GM23248 (cell line): ENCODE measurements around the gene ERCC1. TPM values are rescaled to one million over a fixed set of nuclear protein-coding genes. Genes with fewer than 3 reads are reported as not detected.

Experiments
- DNase-seq: peaks from one replicate; pipeline ENCODE4 v3.0.0-alpha.2; 2015
- H2AFZ ChIP-seq: fragments of 200-600 bp; sonication (generic); 2 replicates; pipeline ENCODE4 v1.6.1; 2016; ENCODE audit warnings: antibody characterized with exemption
- H3F3A ChIP-seq: fragments of 200-600 bp; sonication (generic); 2 replicates; pipeline ENCODE4 v1.6.1; 2016; ENCODE audit warnings: mild to moderate bottlenecking, antibody characterized with exemption, mixed run types; ENCODE audit not compliant: insufficient read depth
- H3K27ac ChIP-seq: fragments of 200-600 bp; sonication (generic); 2 replicates; pipeline ENCODE4 v1.5.1; 2016; ENCODE audit warnings: mild to moderate bottlenecking
- H3K27me3 ChIP-seq: fragments of 200-600 bp; sonication (generic); replicated peaks from 2 replicates; pipeline ENCODE4 v1.6.1; 2016; ENCODE audit warnings: mild to moderate bottlenecking; ENCODE audit not compliant: insufficient read depth
- H3K36me3 ChIP-seq: fragments of 200-600 bp; sonication (generic); 2 replicates; pipeline ENCODE4 v1.6.1; 2016; ENCODE audit warnings: low read depth, mild to moderate bottlenecking
- H3K4me1 ChIP-seq: fragments of 200-600 bp; sonication (generic); 2 replicates; pipeline ENCODE4 v1.6.1; 2016; ENCODE audit warnings: mild to moderate bottlenecking; ENCODE audit not compliant: insufficient read depth
- H3K4me2 ChIP-seq: fragments of 200-600 bp; sonication (generic); one replicate; pipeline ENCODE4 v1.6.1; 2016; ENCODE audit warnings: mild to moderate bottlenecking; ENCODE audit not compliant: unreplicated experiment
- H3K4me3 ChIP-seq: fragments of 200-600 bp; sonication (generic); 2 replicates; pipeline ENCODE4 v1.5.1; 2016; ENCODE audit warnings: mild to moderate bottlenecking
- H3K79me2 ChIP-seq: fragments of 200-600 bp; sonication (generic); 2 replicates; pipeline ENCODE4 v1.6.1; 2016; ENCODE audit warnings: mild to moderate bottlenecking; ENCODE audit not compliant: insufficient read depth
- H3K9ac ChIP-seq: fragments of 200-600 bp; sonication (generic); 2 replicates; pipeline ENCODE4 v1.6.1; 2016; ENCODE audit warnings: mild to moderate bottlenecking
- H3K9me2 ChIP-seq: fragments of 200-600 bp; sonication (generic); 2 replicates; pipeline ENCODE4 v1.6.1; 2016; ENCODE audit warnings: mixed run types, mild to moderate bottlenecking, moderate library complexity; ENCODE audit not compliant: insufficient read depth
- H3K9me3 ChIP-seq: fragments of 200-600 bp; sonication (generic); one replicate; pipeline ENCODE4 v1.6.1; 2017; ENCODE audit warnings: low read depth
- H4K20me1 ChIP-seq: fragments of 200-600 bp; sonication (generic); 2 replicates; pipeline ENCODE4 v1.6.0; 2016; ENCODE audit not compliant: insufficient read depth
- EZH2 ChIP-seq: fragments of 200-600 bp; sonication (generic); IDR thresholded peaks from 2 replicates; pipeline ENCODE4 v1.6.1; 2018; ENCODE audit warnings: antibody characterized with exemption, mild to moderate bottlenecking; ENCODE audit not compliant: insufficient read depth, poor library complexity, severe bottlenecking
- EZH2phosphoT487 ChIP-seq: fragments of 200-600 bp; sonication (generic); IDR thresholded peaks from 2 replicates; pipeline ENCODE4 v1.6.1; 2018; ENCODE audit warnings: antibody characterized with exemption, moderate library complexity, mild to moderate bottlenecking, low read depth; ENCODE audit not compliant: insufficient read depth
- WGBS, 2 experiments: methylation state at CpG; one replicate each; pipeline ENCODE4 v1.1.6; 2015 to 2017; ENCODE audit warnings: low lambda C conversion rate in 2 of 2, low coverage in 1 of 2; ENCODE audit errors: missing lambda C conversion rate in 2 of 2; 5-methylcytosine and 5-hydroxymethylcytosine counted together
- in situ Hi-C: fragments of 300-500 bp; cut with MboI; formaldehyde crosslinking; loops from 2 replicates; pipeline ENCODE4 v1.15.0; 2020
- polyA plus RNA-seq: library from polyadenylated mRNA; unstranded; fragments of >200 nt; fragmentation: Nextera tagmentation; extraction: Ambion mirVana; gene quantifications from 2 replicates; pipeline ENCODE4 v1.2.1, GENCODE V29; 2016
- total RNA-seq: library from RNA; depleted of rRNA; stranded (reverse); fragments of >200 nt; shearing (Covaris generic); gene quantifications from 2 replicates; pipeline ENCODE4 v1.2.3, GENCODE V29; 2014

The ERCC1 gene
- total and polyA plus RNA-seq, 2 experiments from 2014 or later = 79.8 to 89.0 TPM

DNA sequence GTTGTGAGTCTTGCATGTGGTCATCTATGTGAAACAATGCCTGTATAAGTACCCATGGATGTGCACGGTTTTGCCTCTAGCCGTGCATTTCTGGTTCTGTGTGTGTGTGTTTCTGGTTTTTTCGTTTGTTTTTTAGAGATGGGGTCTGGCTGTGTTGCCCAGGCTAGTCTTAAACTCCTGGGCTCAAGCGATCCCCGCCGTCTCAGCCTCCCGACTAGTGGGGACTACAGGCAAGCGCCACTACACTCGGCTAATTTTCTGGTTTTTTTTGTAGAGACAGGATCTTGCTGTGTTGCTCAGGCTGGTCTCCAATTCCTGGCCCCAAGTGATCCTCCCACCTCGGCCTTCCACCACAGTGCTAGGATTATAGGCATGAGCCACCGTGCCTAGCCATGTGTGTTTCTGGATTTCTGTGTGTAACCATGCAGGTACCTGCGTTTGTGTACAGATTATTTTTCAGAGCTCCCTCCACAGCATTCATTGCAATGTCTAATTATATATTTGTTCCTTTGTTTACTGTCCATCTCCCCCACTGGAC, 28.2 kb upstream of the ERCC1 start:
- H3K79me2 ChIP-seq = no peaks in the 10 kb centered on the region

DNA sequence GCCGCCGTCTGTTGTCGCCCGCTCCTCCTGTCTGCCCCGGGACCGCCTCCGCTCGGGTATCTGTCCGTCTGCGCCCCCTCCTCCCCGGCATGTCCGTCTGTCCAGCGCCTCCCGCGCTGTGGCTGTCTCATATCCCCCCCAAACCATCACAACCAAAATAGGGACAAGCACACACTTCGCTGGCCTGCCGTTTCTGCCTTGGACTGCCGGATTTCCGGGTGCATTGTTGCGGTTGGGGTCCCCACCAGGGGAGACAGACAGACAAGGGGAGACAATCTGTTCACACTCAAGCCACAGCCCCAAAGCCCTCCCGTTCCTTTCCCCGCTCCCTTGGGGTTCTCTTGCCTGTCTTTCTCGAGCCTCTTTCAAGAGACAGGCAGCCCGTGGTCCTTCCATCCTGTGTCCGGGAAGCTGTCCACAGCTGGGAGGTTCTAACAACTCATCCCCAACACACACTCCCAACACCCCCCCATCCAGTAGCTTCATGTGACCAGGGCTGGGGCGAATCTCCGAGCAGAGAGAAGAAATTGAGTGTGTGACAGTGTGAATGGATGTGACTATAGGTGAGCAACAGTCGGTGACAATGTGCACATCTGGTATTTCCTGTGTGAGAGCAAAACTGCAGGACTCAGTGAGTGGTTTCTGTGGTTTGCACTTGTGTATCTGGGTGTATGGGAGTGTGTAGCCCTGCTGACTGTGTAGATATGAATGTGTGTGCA, 27.6 kb upstream of the ERCC1 start:
- Histone ChIP-seq H3K79me2 (no peaks in the 10 kb centered on the region), H3K27me3 (no peaks in the 10 kb centered on the region), H4K20me1 (no peaks in the 10 kb centered on the region), H3K4me1 (peaks cover 13% of the 10 kb centered on the region), H3K36me3 (no peaks in the 10 kb centered on the region), H3K4me2 (peak overlapping the region; percentile 81), H3K27ac (peak overlapping the region; percentile 94), H3K4me3 (peak overlapping the region; percentile 80), H3F3A (peaks cover 18% of the 10 kb centered on the region; the same call in 1 of the 2 replicates), H3K9ac (peak overlapping the region; percentile 99), H3K9me3 (no peaks in the 10 kb centered on the region), H2AFZ (peak overlapping the region; percentile 34; the same call in 1 of the 2 replicates), H3K9me2 (no peaks in the 10 kb centered on the region)
- DNase-seq = peak; percentile 89
- no peak for TF ChIP-seq EZH2
- in situ Hi-C loops = no loop called here
- 3 to 5% methylated on average over 19 to 28 of the region's 28 CpGs for WGBS, 2 experiments

More for the DNA sequence above, 28.2 kb upstream of the ERCC1 start:
- Histone ChIP-seq H3K4me3 (no peak overlapping the region), H3K9me3 (no peaks in the 10 kb centered on the region), H4K20me1 (no peaks in the 10 kb centered on the region), H3K9ac (peak overlapping the region; percentile 99; the same call in 1 of the 2 replicates), H2AFZ (no peak overlapping the region), H3K4me2 (peak overlapping the region; percentile 81), H3K27me3 (no peaks in the 10 kb centered on the region), H3K9me2 (no peaks in the 10 kb centered on the region), H3K36me3 (no peaks in the 10 kb centered on the region), H3K4me1 (peaks cover 16% of the 10 kb centered on the region), H3K27ac (peak overlapping the region; percentile 94), H3F3A (peaks cover 25% of the 10 kb centered on the region; the same call in 1 of the 2 replicates)
- WGBS, 2 experiments = 93 to 97% methylated on average over 12 of the region's 12 CpGs
- in situ Hi-C loops = no loop called here
- no peak for DNase-seq
- TF ChIP-seq EZH2phosphoT487 (no peak), EZH2 (no peak)

DNA sequence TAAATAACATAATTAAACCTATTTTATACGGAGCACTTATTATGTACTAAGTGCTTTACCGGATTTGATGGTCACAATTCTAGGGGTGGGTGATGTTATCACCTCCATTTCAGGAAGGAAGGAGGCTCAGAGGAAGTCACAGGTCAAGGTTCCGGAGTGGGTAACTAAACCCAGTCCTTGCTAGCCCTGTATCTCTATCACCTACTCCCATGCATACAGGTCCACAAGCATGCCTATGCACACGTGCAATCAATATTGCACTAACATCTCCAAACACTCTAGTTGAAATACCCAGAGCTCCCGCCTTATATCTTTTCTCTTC, 26.3 kb upstream of the ERCC1 start:
- Histone ChIP-seq H3K27ac (peak overlapping the region; percentile 98), H3F3A (peaks cover 18% of the 10 kb centered on the region)

DNA sequence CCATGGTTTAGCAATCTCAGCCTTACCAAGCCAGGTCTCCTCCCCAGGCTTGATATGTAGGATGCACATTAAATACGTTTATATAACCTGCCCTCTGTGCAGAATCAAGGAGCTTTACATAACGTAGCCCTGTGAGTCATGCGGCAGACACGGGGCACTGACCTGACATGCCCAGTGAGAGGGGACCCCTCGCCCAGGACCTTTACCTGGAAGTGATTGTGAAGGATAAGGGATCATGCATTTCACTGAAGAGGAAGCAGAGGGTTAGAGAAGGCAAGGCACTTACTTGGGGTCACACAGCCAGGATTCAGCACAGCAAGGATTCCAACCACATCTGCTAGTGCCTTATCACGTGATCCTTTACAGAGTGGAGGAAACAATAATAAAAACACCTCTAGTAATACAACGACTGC, 25.2 kb upstream of the ERCC1 start:
- H3K4me2 ChIP-seq = no peak overlapping the region
- 49 to 58% methylated on average over 7 of the region's 7 CpGs for WGBS, 2 experiments
- no peaks in the 10 kb centered on the region for H3K79me2 ChIP-seq
- in situ Hi-C loops = no loop called here
- H3K9me3 ChIP-seq = no peaks in the 10 kb centered on the region
- H3K27me3 ChIP-seq = no peaks in the 10 kb centered on the region
- no peaks in the 10 kb centered on the region for H4K20me1 ChIP-seq
- no peak overlapping the region for H3K27ac ChIP-seq
- peaks cover 12% of the 10 kb centered on the region for H3F3A ChIP-seq
- DNase-seq = peak; percentile 27
- TF ChIP-seq EZH2phosphoT487 (no peak), EZH2 (no peak)
- H3K36me3 ChIP-seq = no peaks in the 10 kb centered on the region
- H3K4me1 ChIP-seq = no peaks in the 10 kb centered on the region
- H2AFZ ChIP-seq = no peak overlapping the region
- no peaks in the 10 kb centered on the region for H3K9me2 ChIP-seq
- no peak overlapping the region for H3K4me3 ChIP-seq
- no peak overlapping the region for H3K9ac ChIP-seq

More for the DNA sequence above, 26.3 kb upstream of the ERCC1 start:
- H3K79me2 ChIP-seq = no peaks in the 10 kb centered on the region
- H3K9me3 ChIP-seq = no peaks in the 10 kb centered on the region
- in situ Hi-C loops = no loop called here
- peak overlapping the region; percentile 88 for H3K4me2 ChIP-seq
- peaks cover 5% of the 10 kb centered on the region for H3K4me1 ChIP-seq
- H4K20me1 ChIP-seq = no peaks in the 10 kb centered on the region
- TF ChIP-seq EZH2phosphoT487 (no peak), EZH2 (no peak)
- WGBS, 2 experiments = 26 to 27% methylated on average over 5 of the region's 5 CpGs
- peak overlapping the region; percentile 99 for H3K9ac ChIP-seq
- H3K9me2 ChIP-seq = no peaks in the 10 kb centered on the region
- no peaks in the 10 kb centered on the region for H3K36me3 ChIP-seq
- DNase-seq = no peak
- H2AFZ ChIP-seq = peak overlapping the region; percentile 61
- H3K4me3 ChIP-seq = peak overlapping the region; percentile 80
- H3K27me3 ChIP-seq = no peaks in the 10 kb centered on the region
